ENCODE data around the gene ACADS.

ACADS gene

GRCh38 chr12:120738252-120739030 is 12.8 kb downstream of the ACADS start:
- no peak overlapping the region for H3K4me3 ChIP-seq (ENCODE audit: insufficient read depth, low read depth, low read length, poor library complexity, severe bottlenecking)
- no peak for DNase-seq
- no peaks in the 10 kb centered on the region for H3K9me3 ChIP-seq (ENCODE audit: control insufficient read depth, low read length)
- H3K4me1 ChIP-seq (ENCODE audit: control insufficient read depth, insufficient read depth, low read length, poor library complexity, severe bottlenecking) = no peaks in the 10 kb centered on the region
- H3K27ac ChIP-seq (ENCODE audit: insufficient read depth, low read length, poor library complexity, severe bottlenecking) = no peak overlapping the region
- no peaks in the 10 kb centered on the region for H3K27me3 ChIP-seq (replicated peaks; ENCODE audit: control insufficient read depth, insufficient read depth, low read length, poor library complexity, severe bottlenecking)
- peaks cover 4% of the 10 kb centered on the region for H3K36me3 ChIP-seq (ENCODE audit: control insufficient read depth, insufficient read depth, low read length)

GRCh38 chr12:120739031-120739762 is 13.6 kb downstream of the ACADS start:
- Histone ChIP-seq H3K27ac (ENCODE audit: insufficient read depth, low read length, poor library complexity, severe bottlenecking) (no peak overlapping the region), H3K4me1 (ENCODE audit: control insufficient read depth, insufficient read depth, low read length, poor library complexity, severe bottlenecking) (no peaks in the 10 kb centered on the region), H3K36me3 (ENCODE audit: control insufficient read depth, insufficient read depth, low read length) (peaks cover 4% of the 10 kb centered on the region), H3K9me3 (ENCODE audit: control insufficient read depth, low read length) (no peaks in the 10 kb centered on the region), H3K27me3 (replicated peaks; ENCODE audit: control insufficient read depth, insufficient read depth, low read length, poor library complexity, severe bottlenecking) (no peaks in the 10 kb centered on the region), H3K4me3 (ENCODE audit: insufficient read depth, low read depth, low read length, poor library complexity, severe bottlenecking) (no peak overlapping the region)
- no peak for DNase-seq

- Histone ChIP-seq H3K9me3 (ENCODE audit: control insufficient read depth, low read length) (no peaks in the 10 kb centered on the region), H3K4me3 (ENCODE audit: insufficient read depth, low read depth, low read length, poor library complexity, severe bottlenecking) (no peak overlapping the region), H3K4me1 (ENCODE audit: control insufficient read depth, insufficient read depth, low read length, poor library complexity, severe bottlenecking) (no peaks in the 10 kb centered on the region), H3K27ac (ENCODE audit: insufficient read depth, low read length, poor library complexity, severe bottlenecking) (no peak overlapping the region), H3K27me3 (replicated peaks; ENCODE audit: control insufficient read depth, insufficient read depth, low read length, poor library complexity, severe bottlenecking) (no peaks in the 10 kb centered on the region), H3K36me3 (ENCODE audit: control insufficient read depth, insufficient read depth, low read length) (peaks cover 4% of the 10 kb centered on the region)
- DNase-seq = no peak
These were observed 14.4 kb downstream of the ACADS start for GRCh38 chr12:120739821-120740613.

GRCh38 chr12:120740871-120741270 is 15.2 kb downstream of the ACADS start:
- Histone ChIP-seq H3K9me3 (ENCODE audit: control insufficient read depth, low read length) (no peaks in the 10 kb centered on the region), H3K27ac (ENCODE audit: insufficient read depth, low read length, poor library complexity, severe bottlenecking) (no peak overlapping the region), H3K4me3 (ENCODE audit: insufficient read depth, low read depth, low read length, poor library complexity, severe bottlenecking) (no peak overlapping the region), H3K36me3 (ENCODE audit: control insufficient read depth, insufficient read depth, low read length) (peaks cover 4% of the 10 kb centered on the region), H3K4me1 (ENCODE audit: control insufficient read depth, insufficient read depth, low read length, poor library complexity, severe bottlenecking) (no peaks in the 10 kb centered on the region), H3K27me3 (replicated peaks; ENCODE audit: control insufficient read depth, insufficient read depth, low read length, poor library complexity, severe bottlenecking) (no peaks in the 10 kb centered on the region)
- DNase-seq = no peak

- no peak for DNase-seq
- H3K4me3 ChIP-seq (ENCODE audit: insufficient read depth, low read depth, low read length, poor library complexity, severe bottlenecking) = no peak overlapping the region
- no peaks in the 10 kb centered on the region for H3K4me1 ChIP-seq (ENCODE audit: control insufficient read depth, insufficient read depth, low read length, poor library complexity, severe bottlenecking)
- H3K27ac ChIP-seq (ENCODE audit: insufficient read depth, low read length, poor library complexity, severe bottlenecking) = no peak overlapping the region
- no peaks in the 10 kb centered on the region for H3K27me3 ChIP-seq (replicated peaks; ENCODE audit: control insufficient read depth, insufficient read depth, low read length, poor library complexity, severe bottlenecking)
- H3K36me3 ChIP-seq (ENCODE audit: control insufficient read depth, insufficient read depth, low read length) = peaks cover 4% of the 10 kb centered on the region
- no peaks in the 10 kb centered on the region for H3K9me3 ChIP-seq (ENCODE audit: control insufficient read depth, low read length)
These were observed 16.1 kb downstream of the ACADS start for GRCh38 chr12:120741476-120742421.

GRCh38 chr12:120744922-120745493 is 19.4 kb downstream of the ACADS start:
- Histone ChIP-seq H3K36me3 (ENCODE audit: control insufficient read depth, insufficient read depth, low read length) (no peaks in the 10 kb centered on the region), H3K27ac (ENCODE audit: insufficient read depth, low read length, poor library complexity, severe bottlenecking) (no peak overlapping the region), H3K9me3 (ENCODE audit: control insufficient read depth, low read length) (no peaks in the 10 kb centered on the region), H3K4me3 (ENCODE audit: insufficient read depth, low read depth, low read length, poor library complexity, severe bottlenecking) (no peak overlapping the region), H3K27me3 (replicated peaks; ENCODE audit: control insufficient read depth, insufficient read depth, low read length, poor library complexity, severe bottlenecking) (no peaks in the 10 kb centered on the region), H3K4me1 (ENCODE audit: control insufficient read depth, insufficient read depth, low read length, poor library complexity, severe bottlenecking) (no peaks in the 10 kb centered on the region)
- DNase-seq = no peak

GRCh38 chr12:120748242-120748641 is 22.6 kb downstream of the ACADS start:
- H3K4me1 ChIP-seq (ENCODE audit: control insufficient read depth, insufficient read depth, low read length, poor library complexity, severe bottlenecking) = no peaks in the 10 kb centered on the region
- DNase-seq = no peak
- H3K27ac ChIP-seq (ENCODE audit: insufficient read depth, low read length, poor library complexity, severe bottlenecking) = no peak overlapping the region

GRCh38 chr12:120749256-120749655 is 23.6 kb downstream of the ACADS start:
- DNase-seq = no peak
- H3K4me3 ChIP-seq (ENCODE audit: insufficient read depth, low read depth, low read length, poor library complexity, severe bottlenecking) = no peak overlapping the region
- no peaks in the 10 kb centered on the region for H3K9me3 ChIP-seq (ENCODE audit: control insufficient read depth, low read length)
- H3K36me3 ChIP-seq (ENCODE audit: control insufficient read depth, insufficient read depth, low read length) = no peaks in the 10 kb centered on the region
- H3K27ac ChIP-seq (ENCODE audit: insufficient read depth, low read length, poor library complexity, severe bottlenecking) = no peak overlapping the region
- H3K27me3 ChIP-seq (replicated peaks; ENCODE audit: control insufficient read depth, insufficient read depth, low read length, poor library complexity, severe bottlenecking) = no peaks in the 10 kb centered on the region
- no peaks in the 10 kb centered on the region for H3K4me1 ChIP-seq (ENCODE audit: control insufficient read depth, insufficient read depth, low read length, poor library complexity, severe bottlenecking)

More at GRCh38 chr12:120748242-120748641, 22.6 kb downstream of the ACADS start:
- Histone ChIP-seq H3K27me3 (replicated peaks; ENCODE audit: control insufficient read depth, insufficient read depth, low read length, poor library complexity, severe bottlenecking) (no peaks in the 10 kb centered on the region), H3K4me3 (ENCODE audit: insufficient read depth, low read depth, low read length, poor library complexity, severe bottlenecking) (no peak overlapping the region), H3K36me3 (ENCODE audit: control insufficient read depth, insufficient read depth, low read length) (no peaks in the 10 kb centered on the region), H3K9me3 (ENCODE audit: control insufficient read depth, low read length) (no peaks in the 10 kb centered on the region)

- H3K36me3 ChIP-seq (ENCODE audit: control insufficient read depth, insufficient read depth, low read length) = no peaks in the 10 kb centered on the region
- DNase-seq = no peak
- H3K27me3 ChIP-seq (replicated peaks; ENCODE audit: control insufficient read depth, insufficient read depth, low read length, poor library complexity, severe bottlenecking) = no peaks in the 10 kb centered on the region
- H3K4me3 ChIP-seq (ENCODE audit: insufficient read depth, low read depth, low read length, poor library complexity, severe bottlenecking) = no peak overlapping the region
- no peaks in the 10 kb centered on the region for H3K9me3 ChIP-seq (ENCODE audit: control insufficient read depth, low read length)
- no peak overlapping the region for H3K27ac ChIP-seq (ENCODE audit: insufficient read depth, low read length, poor library complexity, severe bottlenecking)
- no peaks in the 10 kb centered on the region for H3K4me1 ChIP-seq (ENCODE audit: control insufficient read depth, insufficient read depth, low read length, poor library complexity, severe bottlenecking)
These were observed 25.2 kb downstream of the ACADS start for GRCh38 chr12:120750806-120751205.

Measured in effector memory CD4-positive, alpha-beta T cell (primary cell).